Measurements from ENCODE around the gene BDH2.

DNA sequence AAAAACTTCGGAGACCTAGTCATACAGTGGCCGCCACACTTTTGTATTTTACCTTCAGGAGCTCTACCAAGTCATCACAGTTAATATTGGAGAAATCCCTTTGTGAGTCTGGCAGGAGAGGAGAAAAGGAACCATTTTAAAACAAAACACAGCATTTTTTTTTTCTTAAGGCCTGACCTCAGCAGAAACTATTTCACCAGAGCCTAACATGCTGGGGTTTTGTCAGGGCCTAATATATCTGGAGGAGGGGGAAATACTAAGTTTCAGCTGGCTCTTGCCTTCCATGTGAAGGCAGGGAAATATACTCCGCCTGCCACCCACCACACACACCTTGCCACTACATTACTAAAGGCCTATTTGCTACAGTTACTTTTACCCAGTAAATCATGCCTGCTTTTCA lies 26.5 kb upstream of the BDH2 start:
- TF ChIP-seq, protein P1, sequence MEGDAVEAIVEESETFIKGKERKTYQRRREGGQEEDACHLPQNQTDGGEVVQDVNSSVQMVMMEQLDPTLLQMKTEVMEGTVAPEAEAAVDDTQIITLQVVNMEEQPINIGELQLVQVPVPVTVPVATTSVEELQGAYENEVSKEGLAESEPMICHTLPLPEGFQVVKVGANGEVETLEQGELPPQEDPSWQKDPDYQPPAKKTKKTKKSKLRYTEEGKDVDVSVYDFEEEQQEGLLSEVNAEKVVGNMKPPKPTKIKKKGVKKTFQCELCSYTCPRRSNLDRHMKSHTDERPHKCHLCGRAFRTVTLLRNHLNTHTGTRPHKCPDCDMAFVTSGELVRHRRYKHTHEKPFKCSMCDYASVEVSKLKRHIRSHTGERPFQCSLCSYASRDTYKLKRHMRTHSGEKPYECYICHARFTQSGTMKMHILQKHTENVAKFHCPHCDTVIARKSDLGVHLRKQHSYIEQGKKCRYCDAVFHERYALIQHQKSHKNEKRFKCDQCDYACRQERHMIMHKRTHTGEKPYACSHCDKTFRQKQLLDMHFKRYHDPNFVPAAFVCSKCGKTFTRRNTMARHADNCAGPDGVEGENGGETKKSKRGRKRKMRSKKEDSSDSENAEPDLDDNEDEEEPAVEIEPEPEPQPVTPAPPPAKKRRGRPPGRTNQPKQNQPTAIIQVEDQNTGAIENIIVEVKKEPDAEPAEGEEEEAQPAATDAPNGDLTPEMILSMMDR (IDR thresholded peaks at IDR 0.05; ENCODE audit: control extremely low read depth in 1 of 3, insufficient read depth in 1 of 3, low read depth in 1 of 3, low read length in 3 of 3), result no peak
- no peak for TF ChIP-seq EZH2 (IDR thresholded peaks at IDR 0.05; ENCODE audit: low read depth, low read length, severe bottlenecking)
- TF ChIP-seq POLR2A (IDR thresholded peaks at IDR 0.05; ENCODE audit: control extremely low read depth in 1 of 2, low read depth in 2 of 2, low read length in 2 of 2), result no peak
- no peak for TF ChIP-seq JUN (IDR thresholded peaks at IDR 0.05; ENCODE audit: low read depth, low read length)
- TF ChIP-seq SP1 (IDR thresholded peaks at IDR 0.05; ENCODE audit: low read depth, low read length), result no peak
